ENCODE data around the gene GMIP.

DNA sequence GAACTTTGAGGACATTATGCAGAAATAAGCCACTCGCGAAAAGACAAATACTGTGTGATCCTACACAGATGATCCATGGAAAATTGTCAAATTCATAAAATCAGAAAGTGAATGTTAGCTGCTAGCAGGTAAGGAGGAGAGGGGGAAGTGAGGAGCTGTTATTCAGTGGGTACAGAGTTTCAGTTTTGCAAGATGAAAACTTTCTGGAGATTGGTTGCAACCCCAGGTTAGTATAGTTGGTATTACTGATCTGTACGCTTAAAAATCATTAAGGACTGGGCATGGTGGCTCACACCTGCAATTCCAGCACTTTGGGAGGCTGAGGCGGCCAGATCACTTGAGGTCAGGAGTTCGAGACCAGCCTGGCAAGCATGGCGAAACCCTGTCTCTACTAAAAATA lies 43.1 kb upstream of the GMIP start:
- TF ChIP-seq, protein P1, sequence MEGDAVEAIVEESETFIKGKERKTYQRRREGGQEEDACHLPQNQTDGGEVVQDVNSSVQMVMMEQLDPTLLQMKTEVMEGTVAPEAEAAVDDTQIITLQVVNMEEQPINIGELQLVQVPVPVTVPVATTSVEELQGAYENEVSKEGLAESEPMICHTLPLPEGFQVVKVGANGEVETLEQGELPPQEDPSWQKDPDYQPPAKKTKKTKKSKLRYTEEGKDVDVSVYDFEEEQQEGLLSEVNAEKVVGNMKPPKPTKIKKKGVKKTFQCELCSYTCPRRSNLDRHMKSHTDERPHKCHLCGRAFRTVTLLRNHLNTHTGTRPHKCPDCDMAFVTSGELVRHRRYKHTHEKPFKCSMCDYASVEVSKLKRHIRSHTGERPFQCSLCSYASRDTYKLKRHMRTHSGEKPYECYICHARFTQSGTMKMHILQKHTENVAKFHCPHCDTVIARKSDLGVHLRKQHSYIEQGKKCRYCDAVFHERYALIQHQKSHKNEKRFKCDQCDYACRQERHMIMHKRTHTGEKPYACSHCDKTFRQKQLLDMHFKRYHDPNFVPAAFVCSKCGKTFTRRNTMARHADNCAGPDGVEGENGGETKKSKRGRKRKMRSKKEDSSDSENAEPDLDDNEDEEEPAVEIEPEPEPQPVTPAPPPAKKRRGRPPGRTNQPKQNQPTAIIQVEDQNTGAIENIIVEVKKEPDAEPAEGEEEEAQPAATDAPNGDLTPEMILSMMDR (IDR thresholded peaks at IDR 0.05; ENCODE audit: borderline replicate concordance, extremely low read depth, low read length, poor library complexity, severe bottlenecking), result no peak
- no peak for TF ChIP-seq EZH2 (IDR thresholded peaks at IDR 0.05; ENCODE audit: borderline replicate concordance, low read depth, low read length, severe bottlenecking)
